Measurements from ENCODE around the gene ZMAT2. TPM values are rescaled to one million over a fixed set of nuclear protein-coding genes. Genes with fewer than 3 reads are reported as not detected.

The ZMAT2 gene
- total RNA-seq, 6 donors from 2014 or later = 18.5 to 49.9 (median 35.0) TPM

DNA sequence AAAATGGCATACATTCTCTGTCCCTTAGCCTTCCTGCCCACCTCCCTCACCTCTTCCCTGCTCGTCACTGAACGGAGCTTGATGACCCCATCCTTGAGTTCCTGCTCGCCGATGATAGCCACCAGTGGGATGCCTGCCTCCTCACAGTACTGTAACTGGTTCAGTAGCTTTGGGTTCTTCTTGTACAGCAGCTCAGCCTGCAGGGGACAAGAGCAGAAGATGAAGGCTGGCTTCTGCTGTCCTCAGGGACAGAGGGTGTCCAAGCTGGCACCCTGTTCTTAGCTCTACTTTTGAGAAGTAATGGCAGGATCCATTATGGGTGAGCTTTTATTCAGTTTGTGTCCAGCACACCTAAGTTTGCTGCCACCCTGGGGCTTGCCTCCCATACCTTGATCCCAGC is 25.6 kb upstream of the ZMAT2 start:
- peaks cover 24 to 100% (median 71%) of the 10 kb centered on the region in 4 donors for H3K36me3 ChIP-seq
- DNase-seq (no peak), ATAC-seq (ENCODE audit: low FRiP score in 2 of 2) (no peak)
- no peak overlapping the region for H3K4me3 ChIP-seq
- H3K27me3 ChIP-seq = no peaks in the 10 kb centered on the region
- H3K4me1 ChIP-seq = no peaks in the 10 kb centered on the region
- no peak overlapping the region for H3K27ac ChIP-seq
- WGBS, 2 donors = 95 to 96% methylated on average over 4 of the region's 4 CpGs
- no peaks in the 10 kb centered on the region for H3K9me3 ChIP-seq
- TF ChIP-seq EP300 (IDR thresholded peaks at IDR 0.05) = no peak
- TF ChIP-seq, protein P1, sequence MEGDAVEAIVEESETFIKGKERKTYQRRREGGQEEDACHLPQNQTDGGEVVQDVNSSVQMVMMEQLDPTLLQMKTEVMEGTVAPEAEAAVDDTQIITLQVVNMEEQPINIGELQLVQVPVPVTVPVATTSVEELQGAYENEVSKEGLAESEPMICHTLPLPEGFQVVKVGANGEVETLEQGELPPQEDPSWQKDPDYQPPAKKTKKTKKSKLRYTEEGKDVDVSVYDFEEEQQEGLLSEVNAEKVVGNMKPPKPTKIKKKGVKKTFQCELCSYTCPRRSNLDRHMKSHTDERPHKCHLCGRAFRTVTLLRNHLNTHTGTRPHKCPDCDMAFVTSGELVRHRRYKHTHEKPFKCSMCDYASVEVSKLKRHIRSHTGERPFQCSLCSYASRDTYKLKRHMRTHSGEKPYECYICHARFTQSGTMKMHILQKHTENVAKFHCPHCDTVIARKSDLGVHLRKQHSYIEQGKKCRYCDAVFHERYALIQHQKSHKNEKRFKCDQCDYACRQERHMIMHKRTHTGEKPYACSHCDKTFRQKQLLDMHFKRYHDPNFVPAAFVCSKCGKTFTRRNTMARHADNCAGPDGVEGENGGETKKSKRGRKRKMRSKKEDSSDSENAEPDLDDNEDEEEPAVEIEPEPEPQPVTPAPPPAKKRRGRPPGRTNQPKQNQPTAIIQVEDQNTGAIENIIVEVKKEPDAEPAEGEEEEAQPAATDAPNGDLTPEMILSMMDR (IDR thresholded peaks at IDR 0.05) = no peak
- no peak for TF ChIP-seq POLR2A (IDR thresholded peaks at IDR 0.05)
- TF ChIP-seq POLR2AphosphoS5 (IDR thresholded peaks at IDR 0.05) = no peak

GRCh38 chr5:140677947-140678346 is 22.3 kb upstream of the ZMAT2 start:
- H3K36me3 ChIP-seq = peaks cover 21 to 89% (median 66%) of the 10 kb centered on the region in 4 donors
- no peak overlapping the region for H3K27ac ChIP-seq
- H3K27me3 ChIP-seq = no peaks in the 10 kb centered on the region
- 87 to 91% methylated on average over 3 of the region's 3 CpGs for WGBS, 2 donors
- no peaks in the 10 kb centered on the region for H3K4me1 ChIP-seq
- DNase-seq (no peak), ATAC-seq (ENCODE audit: low FRiP score in 2 of 2) (no peak)
- no peaks in the 10 kb centered on the region for H3K9me3 ChIP-seq
- TF ChIP-seq POLR2A (IDR thresholded peaks at IDR 0.05) (no peak), EP300 (IDR thresholded peaks at IDR 0.05) (no peak), POLR2AphosphoS5 (IDR thresholded peaks at IDR 0.05) (no peak)
- TF ChIP-seq, protein P1 (IDR thresholded peaks at IDR 0.05) = no peak
- no peak overlapping the region for H3K4me3 ChIP-seq

DNA sequence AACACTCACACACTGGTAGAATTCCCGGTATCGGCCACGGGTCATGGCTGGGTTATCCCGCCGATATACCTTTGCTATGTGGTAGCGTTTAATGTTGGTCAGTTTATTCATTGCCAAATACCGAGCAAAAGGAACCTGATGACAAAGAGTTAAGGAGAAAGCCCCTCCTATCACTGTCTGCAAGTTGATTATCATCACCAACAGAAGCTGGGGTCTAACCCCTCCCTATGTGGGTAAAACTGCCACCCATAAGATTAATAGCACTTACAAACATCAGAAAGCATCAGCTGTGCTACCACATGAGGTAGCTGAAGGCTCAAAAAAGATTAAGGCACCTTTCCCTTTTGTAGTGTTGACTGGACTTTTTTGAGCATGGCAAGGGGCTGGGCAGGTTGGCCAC is 21.3 kb upstream of the ZMAT2 start:
- no peaks in the 10 kb centered on the region for H3K9me3 ChIP-seq
- no peak overlapping the region for H3K4me3 ChIP-seq
- no peak for DNase-seq
- H3K4me1 ChIP-seq = no peaks in the 10 kb centered on the region
- H3K27me3 ChIP-seq = no peaks in the 10 kb centered on the region
- 97 to 99% methylated on average over 6 to 7 of the region's 7 CpGs for WGBS, 2 donors
- no peak for ATAC-seq (ENCODE audit: low FRiP score in 2 of 2)
- H3K36me3 ChIP-seq = peaks cover 21 to 89% (median 62%) of the 10 kb centered on the region in 4 donors
- H3K27ac ChIP-seq = no peak overlapping the region
- TF ChIP-seq POLR2AphosphoS5 (IDR thresholded peaks at IDR 0.05) (no peak), EP300 (IDR thresholded peaks at IDR 0.05) (no peak), POLR2A (IDR thresholded peaks at IDR 0.05) (no peak)
- TF ChIP-seq, protein P1 (IDR thresholded peaks at IDR 0.05) = no peak

- DNase-seq = no peak
- TF ChIP-seq, protein P1 (IDR thresholded peaks at IDR 0.05) = no peak
- no peak for TF ChIP-seq POLR2AphosphoS5 (IDR thresholded peaks at IDR 0.05)
- no peak for TF ChIP-seq POLR2A (IDR thresholded peaks at IDR 0.05)
- TF ChIP-seq EP300 (IDR thresholded peaks at IDR 0.05) = no peak
- WGBS, 2 donors = 57 to 59% methylated on average over 8 of the region's 8 CpGs
- Histone ChIP-seq H3K4me1 (peaks cover 15 to 31% (median 19%) of the 10 kb centered on the region in 4 donors), H3K9me3 (no peaks in the 10 kb centered on the region), H3K36me3 (peaks cover 4 to 44% (median 28%) of the 10 kb centered on the region in 4 donors), H3K27me3 (no peaks in the 10 kb centered on the region), H3K4me3 (peak overlapping the region; percentile 68 to 78 (median 74)), H3K27ac (peak overlapping the region; percentile 85 to 93 (median 88))
- no peak for ATAC-seq (ENCODE audit: low FRiP score in 2 of 2)
Measured at GRCh38 chr5:140690376-140690932, 9.8 kb upstream of the ZMAT2 start.

Data from upper lobe of left lung (tissue), 6 donors.